ENCODE results near the gene CAMK2D.
A peak's percentile ranks its signal among the peaks of the same experiment; 100 is the strongest.

Gene CAMK2D

GRCh38 chr4:113564493-113564892, 197.0 kb downstream of the CAMK2D start:
- no peak for TF ChIP-seq CTCF (conservative IDR thresholded peaks at IDR 0.05; ENCODE audit: low read depth, low read length)
- H3K4me3 ChIP-seq (ENCODE audit: low read length) = no peak overlapping the region
- DNase-seq (ENCODE audit: low read depth) = no peak

GRCh38 chr4:113563691-113564378, 197.7 kb downstream of the CAMK2D start:
- TF ChIP-seq CTCF (conservative IDR thresholded peaks at IDR 0.05; ENCODE audit: low read depth, low read length) = no peak
- no peak overlapping the region for H3K4me3 ChIP-seq (ENCODE audit: low read length)
- DNase-seq (ENCODE audit: low read depth) = no peak

GRCh38 chr4:113561758-113562157, 199.8 kb downstream of the CAMK2D start:
- no peak overlapping the region for H3K4me3 ChIP-seq (ENCODE audit: low read length)
- no peak for DNase-seq (ENCODE audit: low read depth)
- TF ChIP-seq CTCF (conservative IDR thresholded peaks at IDR 0.05; ENCODE audit: low read depth, low read length) = no peak

- no peak for DNase-seq (ENCODE audit: low read depth)
- TF ChIP-seq CTCF (conservative IDR thresholded peaks at IDR 0.05; ENCODE audit: low read depth, low read length) = no peak
- no peak overlapping the region for H3K4me3 ChIP-seq (ENCODE audit: low read length)
Measured at GRCh38 chr4:113561092-113561491, 200.4 kb downstream of the CAMK2D start.

GRCh38 chr4:113560579-113560978, 201.0 kb downstream of the CAMK2D start:
- DNase-seq (ENCODE audit: low read depth) = no peak
- peak; percentile 6 for TF ChIP-seq CTCF (conservative IDR thresholded peaks at IDR 0.05; ENCODE audit: low read depth, low read length)
- H3K4me3 ChIP-seq (ENCODE audit: low read length) = no peak overlapping the region

GRCh38 chr4:113559947-113560346, 201.6 kb downstream of the CAMK2D start:
- no peak overlapping the region for H3K4me3 ChIP-seq (ENCODE audit: low read length)
- no peak for DNase-seq (ENCODE audit: low read depth)
- no peak for TF ChIP-seq CTCF (conservative IDR thresholded peaks at IDR 0.05; ENCODE audit: low read depth, low read length)

- TF ChIP-seq CTCF (conservative IDR thresholded peaks at IDR 0.05; ENCODE audit: low read depth, low read length) = no peak
- DNase-seq (ENCODE audit: low read depth) = no peak
Measured at GRCh38 chr4:113556382-113557134, 205.0 kb downstream of the CAMK2D start.

More at GRCh38 chr4:113556382-113557134, 205.0 kb downstream of the CAMK2D start:
- H3K4me3 ChIP-seq (ENCODE audit: low read length) = no peak overlapping the region
